K562 (cell line): Measurements from ENCODE around the gene NEURL4.

ENCODE experiments used
- CHCHD3 ChIP-seq: fragments of 250-450 bp; sonication (Bioruptor Pico); IDR thresholded peaks from 2 replicates; pipeline ENCODE4 v2.1.2; 2022; ENCODE audit warnings: mild to moderate bottlenecking
- CTCF ChIP-seq, 3 experiments: IDR thresholded peaks in 2 of 3; conservative IDR thresholded peaks in 1 of 3; 2 replicates each; pipeline ENCODE4 v1.5.1; 2011 to 2012; ENCODE audit warnings: low read length in 3 of 3, mild to moderate bottlenecking in 3 of 3, control low read depth in 2 of 3, improper control_type of control experiment in 1 of 3, inconsistent platforms in 1 of 3, low read depth in 1 of 3, mixed read lengths in 1 of 3, moderate library complexity in 1 of 3; ENCODE audit not compliant: insufficient read depth in 2 of 3
- FOXO4 ChIP-seq: fragments of 450-650 bp; formaldehyde crosslinking; IDR thresholded peaks from 2 replicates; pipeline ENCODE4 v1.4.0; 2020; ENCODE audit warnings: mild to moderate bottlenecking, moderate library complexity
- ILF3 ChIP-seq: fragments of 450-650 bp; IDR thresholded peaks from 2 replicates; pipeline ENCODE4 v1.6.1; 2018; ENCODE audit warnings: antibody characterized with exemption, mild to moderate bottlenecking, moderate library complexity, borderline replicate concordance
- KLF13 ChIP-seq: fragments of 450-650 bp; IDR thresholded peaks from 2 replicates; pipeline ENCODE4 v1.6.1; 2016; ENCODE audit warnings: missing genetic modification characterization, low read depth, mild to moderate bottlenecking, missing compliant biosample characterization, moderate library complexity, borderline replicate concordance
- PATZ1 ChIP-seq: fragments of 250-450 bp; sonication (Bioruptor Pico); IDR thresholded peaks from 2 replicates; pipeline ENCODE4 v1.5.0; 2020; ENCODE audit warnings: mild to moderate bottlenecking, borderline replicate concordance
- POLR2A ChIP-seq: fragments of 450-650 bp; conservative IDR thresholded peaks from 2 replicates; pipeline ENCODE4 v1.6.1; 2016
- POLR2AphosphoS5 ChIP-seq: IDR thresholded peaks from 2 replicates; pipeline ENCODE4 v1.6.1; 2011; ENCODE audit warnings: mild to moderate bottlenecking, low read depth, low read length, moderate library complexity; ENCODE audit not compliant: control insufficient read depth, insufficient read depth
- RAD51 ChIP-seq: fragments of 450-650 bp; IDR thresholded peaks from 2 replicates; pipeline ENCODE4 v1.7.1; 2016; ENCODE audit warnings: low read depth, mild to moderate bottlenecking, borderline replicate concordance
- SAP30 ChIP-seq: fragments of 200-600 bp; sonication (generic); IDR thresholded peaks from 2 replicates; pipeline ENCODE4 v1.6.1; 2012; ENCODE audit warnings: borderline replicate concordance, low read depth, mild to moderate bottlenecking, moderate library complexity, low read length, control low read depth, inconsistent platforms; ENCODE audit not compliant: insufficient read depth, poor library complexity, severe bottlenecking
- SP1 ChIP-seq: sonication (generic); formaldehyde crosslinking; IDR thresholded peaks from 2 replicates; pipeline ENCODE4 v1.8.1; 2022; ENCODE audit warnings: mild to moderate bottlenecking, missing genetic modification reagents
- SREBF1 ChIP-seq: fragments of 150-350 bp; IDR thresholded peaks from 2 replicates; pipeline ENCODE4 v1.6.1; 2014; ENCODE audit warnings: antibody characterized with exemption, low read depth, low read length, borderline replicate concordance
- ZBTB5 ChIP-seq: fragments of 450-650 bp; IDR thresholded peaks from 2 replicates; pipeline ENCODE4 v1.6.1; 2017; ENCODE audit warnings: antibody characterized with exemption

- TF ChIP-seq RAD51: no peak
- TF ChIP-seq POLR2A: no peak
- no peak for TF ChIP-seq POLR2AphosphoS5
- no peak for TF ChIP-seq CTCF (IDR thresholded peaks at IDR 0.05 in 2 of 3, conservative IDR thresholded peaks at IDR 0.05 in 1 of 3; ENCODE audit: insufficient read depth in 2 of 3, low read depth in 1 of 3, low read length in 3 of 3)
- no peak for TF ChIP-seq ZBTB5
- TF ChIP-seq SAP30: no peak
- TF ChIP-seq SP1 (CRISPR knock-in tag): no peak
- no peak for TF ChIP-seq KLF13 (tag)
- TF ChIP-seq FOXO4 (CRISPR knock-in tag): no peak
- no peak for TF ChIP-seq SREBF1
- no peak for TF ChIP-seq CHCHD3 (CRISPR knock-in tag)
- no peak for TF ChIP-seq ILF3
- TF ChIP-seq PATZ1 (CRISPR knock-in tag): no peak
Measured at GRCh38 chr17:7346761-7347614, 17.9 kb upstream of the NEURL4 start.
